ENCODE results near the gene UBIAD1.
"Not testable (repeated sequence)": the region's sequence is repeated elsewhere in the genome, so short reads cannot be mapped to it uniquely, and the experiment has no call there.

Gene UBIAD1

DNA sequence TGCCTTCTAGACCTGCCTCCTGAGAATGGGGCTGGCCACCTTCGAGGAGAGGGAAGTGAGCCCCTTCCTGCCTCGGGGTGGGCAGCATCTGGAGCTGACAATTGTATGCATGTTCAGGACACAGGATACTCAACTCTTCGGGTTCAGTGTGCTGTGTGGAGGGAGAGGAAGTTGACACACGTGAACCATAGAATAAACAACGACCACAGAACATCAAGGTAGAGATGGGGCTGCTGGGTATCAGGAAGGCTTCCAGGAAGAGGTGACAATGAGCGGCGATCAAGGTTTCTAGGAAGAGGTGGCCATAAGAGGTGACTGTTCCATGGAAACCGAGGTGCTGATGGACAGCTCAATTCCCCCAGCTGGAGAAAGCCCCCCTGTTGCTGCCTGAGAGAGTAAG is 22.0 kb downstream of the UBIAD1 start:
- no peak overlapping the region for H3K27ac ChIP-seq (ENCODE audit: low read length)
- H3K4me3 ChIP-seq (ENCODE audit: low read length): no peak overlapping the region
- DNase-seq (ENCODE audit: low read depth, low spot score): no peak
- no peaks in the 10 kb centered on the region for H3K27me3 ChIP-seq (ENCODE audit: control insufficient read depth, insufficient read depth, low read length)
- no peaks in the 10 kb centered on the region for H3K36me3 ChIP-seq (ENCODE audit: control insufficient read depth, insufficient read depth, low read length)
- no CpG with 5 or more reads among the region's 8 CpGs for WGBS (ENCODE audit: insufficient coverage, insufficient read length)
- H3K9me3 ChIP-seq (ENCODE audit: control insufficient read depth, insufficient read depth, low read length): no peaks in the 10 kb centered on the region
- peaks cover 4% of the 10 kb centered on the region for H3K4me1 ChIP-seq (ENCODE audit: control insufficient read depth, insufficient read depth, low read length)

DNA sequence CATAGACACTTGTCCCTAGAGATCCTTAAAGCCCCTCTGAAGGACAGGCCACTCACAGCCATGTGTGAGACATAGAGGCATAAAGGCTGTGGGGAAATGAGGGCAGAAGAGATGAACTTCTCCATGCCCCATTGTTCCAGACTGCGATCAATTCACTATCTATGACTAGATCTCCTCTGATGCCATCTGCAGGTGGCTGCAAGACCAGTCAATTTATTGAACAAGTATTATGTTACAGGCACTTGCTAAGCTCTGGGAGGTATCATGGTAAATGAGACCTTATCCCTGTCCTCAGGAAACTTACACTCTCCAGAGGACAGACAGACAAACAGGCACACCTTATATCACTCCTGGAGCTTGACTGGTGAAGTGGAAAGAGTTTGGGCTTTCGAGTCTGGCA is 22.9 kb downstream of the UBIAD1 start:
- Histone ChIP-seq H3K36me3 (ENCODE audit: control insufficient read depth, insufficient read depth, low read length) (no peaks in the 10 kb centered on the region), H3K27ac (ENCODE audit: low read length) (no peak overlapping the region), H3K9me3 (ENCODE audit: control insufficient read depth, insufficient read depth, low read length) (no peaks in the 10 kb centered on the region), H3K4me1 (ENCODE audit: control insufficient read depth, insufficient read depth, low read length) (peaks cover 4% of the 10 kb centered on the region), H3K27me3 (ENCODE audit: control insufficient read depth, insufficient read depth, low read length) (no peaks in the 10 kb centered on the region), H3K4me3 (ENCODE audit: low read length) (no peak overlapping the region)
- DNase-seq (ENCODE audit: low read depth, low spot score): no peak
- WGBS (ENCODE audit: insufficient coverage, insufficient read length): no CpG with 5 or more reads among the region's 2 CpGs

DNA sequence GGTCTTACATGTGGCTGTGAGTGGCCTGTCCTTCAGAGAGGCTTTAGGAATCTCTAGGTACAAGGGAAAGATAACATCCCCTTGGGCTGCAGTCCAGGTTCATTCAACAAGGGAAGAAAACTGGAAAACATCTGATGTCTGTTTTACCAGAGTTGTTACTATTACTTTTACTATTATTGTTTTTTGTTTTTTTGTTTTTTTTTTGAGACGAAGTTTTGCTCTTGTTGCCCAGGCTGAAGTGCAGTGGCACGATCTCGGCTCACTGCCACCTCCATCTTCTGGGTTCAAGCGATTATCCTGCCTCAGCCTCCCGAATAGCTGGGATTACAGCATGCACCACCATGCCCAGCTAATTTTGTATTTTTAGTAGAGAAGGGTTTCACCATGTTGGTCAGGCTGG is 24.8 kb downstream of the UBIAD1 start:
- H3K4me3 ChIP-seq (ENCODE audit: low read length): not testable (repeated sequence)

DNA sequence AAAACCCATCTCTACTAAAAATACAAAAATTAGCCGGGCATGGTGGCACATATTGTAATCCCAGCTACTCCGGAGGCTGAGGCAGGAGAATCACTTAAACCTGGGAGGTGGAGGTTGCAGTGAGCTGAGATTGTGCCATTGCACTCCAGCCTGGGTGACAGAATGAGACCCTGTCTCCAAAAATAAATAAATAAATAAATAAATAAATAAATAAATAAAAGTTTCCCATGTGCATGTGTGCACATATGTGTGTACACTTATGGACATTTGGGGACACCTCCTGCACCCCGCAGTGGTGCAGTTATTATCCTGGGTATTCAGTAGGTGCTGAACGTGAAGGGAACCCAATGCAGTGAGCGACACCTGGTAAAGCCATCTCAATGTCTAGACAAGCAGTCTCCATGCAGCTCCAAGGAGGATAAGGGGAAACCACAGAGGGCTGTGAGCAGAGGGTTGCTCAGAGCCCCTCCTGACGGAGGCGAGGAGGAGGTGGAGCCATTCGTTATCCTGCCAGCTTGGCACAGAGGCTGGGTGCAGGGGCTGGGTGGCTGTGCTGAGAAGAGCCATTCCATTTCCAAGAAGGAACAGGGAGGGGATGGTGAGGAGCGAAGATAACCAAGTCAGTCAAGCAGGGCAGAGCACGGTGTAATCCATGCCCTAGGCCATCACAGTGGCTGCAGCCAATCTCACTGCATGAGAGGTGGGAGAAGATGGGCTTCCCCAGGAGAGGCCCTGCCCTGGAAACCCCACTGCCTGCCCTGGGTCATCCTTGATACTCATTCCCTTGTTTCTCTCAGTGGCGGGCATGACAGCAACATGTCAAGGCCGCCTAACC is 25.6 kb downstream of the UBIAD1 start:
- no CpG with 5 or more reads among the region's 12 CpGs for WGBS (ENCODE audit: insufficient coverage, insufficient read length)
- Histone ChIP-seq H3K4me1 (ENCODE audit: control insufficient read depth, insufficient read depth, low read length) (peaks cover 4% of the 10 kb centered on the region), H3K9me3 (ENCODE audit: control insufficient read depth, insufficient read depth, low read length) (no peaks in the 10 kb centered on the region), H3K27ac (ENCODE audit: low read length) (no peak overlapping the region), H3K36me3 (ENCODE audit: control insufficient read depth, insufficient read depth, low read length) (no peaks in the 10 kb centered on the region), H3K4me3 (ENCODE audit: low read length) (no peak overlapping the region), H3K27me3 (ENCODE audit: control insufficient read depth, insufficient read depth, low read length) (no peaks in the 10 kb centered on the region)
- no peak for DNase-seq (ENCODE audit: low read depth, low spot score)

More for the DNA sequence above, 24.8 kb downstream of the UBIAD1 start:
- H3K9me3 ChIP-seq (ENCODE audit: control insufficient read depth, insufficient read depth, low read length); H3K36me3 ChIP-seq (ENCODE audit: control insufficient read depth, insufficient read depth, low read length); H3K4me1 ChIP-seq (ENCODE audit: control insufficient read depth, insufficient read depth, low read length); H3K27me3 ChIP-seq (ENCODE audit: control insufficient read depth, insufficient read depth, low read length); H3K27ac ChIP-seq (ENCODE audit: low read length); DNase-seq (ENCODE audit: low read depth, low spot score): not testable (repeated sequence)
- no CpG with 5 or more reads among the region's 5 CpGs for WGBS (ENCODE audit: insufficient coverage, insufficient read length)

DNA sequence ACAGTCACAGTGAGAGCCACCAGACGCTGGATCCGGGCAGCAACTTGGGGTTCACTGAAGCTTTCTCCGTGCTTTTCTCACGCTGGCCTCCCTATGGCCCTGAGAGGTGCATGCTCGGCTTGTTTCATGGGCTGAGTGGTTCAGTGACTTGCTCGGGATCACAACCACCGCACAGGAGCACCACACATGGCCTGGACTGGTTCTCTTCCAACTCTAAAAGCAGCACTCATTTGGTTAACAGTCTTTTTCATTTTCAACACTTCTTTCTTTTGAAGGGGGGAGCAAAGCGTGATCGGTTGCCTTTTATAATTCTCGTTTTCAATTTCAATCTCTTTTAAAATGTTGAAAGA is 26.2 kb downstream of the UBIAD1 start:
- Histone ChIP-seq H3K27me3 (ENCODE audit: control insufficient read depth, insufficient read depth, low read length) (no peaks in the 10 kb centered on the region), H3K9me3 (ENCODE audit: control insufficient read depth, insufficient read depth, low read length) (no peaks in the 10 kb centered on the region), H3K4me1 (ENCODE audit: control insufficient read depth, insufficient read depth, low read length) (peaks cover 4% of the 10 kb centered on the region), H3K4me3 (ENCODE audit: low read length) (no peak overlapping the region), H3K27ac (ENCODE audit: low read length) (no peak overlapping the region), H3K36me3 (ENCODE audit: control insufficient read depth, insufficient read depth, low read length) (no peaks in the 10 kb centered on the region)
- no peak for DNase-seq (ENCODE audit: low read depth, low spot score)
- WGBS (ENCODE audit: insufficient coverage, insufficient read length): no CpG with 5 or more reads among the region's 10 CpGs

DNA sequence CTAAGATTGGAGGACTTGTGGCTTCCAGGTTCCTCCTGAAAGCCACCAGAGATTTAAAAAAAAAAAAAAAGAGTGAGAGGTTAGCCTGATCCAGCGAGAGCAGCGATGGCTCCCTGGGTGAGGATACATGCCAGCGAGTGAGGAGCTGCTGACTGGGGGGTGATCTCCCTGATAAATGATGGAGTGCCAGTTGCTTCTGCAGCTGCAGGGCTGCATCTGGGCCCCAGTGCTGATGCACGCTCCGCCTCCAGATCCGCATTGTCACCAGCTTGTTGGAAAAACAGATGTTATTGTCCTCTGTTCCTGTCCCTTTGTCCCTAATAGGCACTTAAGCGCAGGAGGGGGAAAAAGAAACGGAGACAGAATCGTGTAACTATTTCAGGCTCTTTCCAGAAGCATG is 28.6 kb downstream of the UBIAD1 start:
- no peak overlapping the region for H3K4me3 ChIP-seq (ENCODE audit: low read length)
- H3K36me3 ChIP-seq (ENCODE audit: control insufficient read depth, insufficient read depth, low read length): no peaks in the 10 kb centered on the region
- no peaks in the 10 kb centered on the region for H3K27me3 ChIP-seq (ENCODE audit: control insufficient read depth, insufficient read depth, low read length)
- peaks cover 4% of the 10 kb centered on the region for H3K4me1 ChIP-seq (ENCODE audit: control insufficient read depth, insufficient read depth, low read length)
- no peak overlapping the region for H3K27ac ChIP-seq (ENCODE audit: low read length)
- H3K9me3 ChIP-seq (ENCODE audit: control insufficient read depth, insufficient read depth, low read length): no peaks in the 10 kb centered on the region
- no CpG with 5 or more reads among the region's 9 CpGs for WGBS (ENCODE audit: insufficient coverage, insufficient read length)
- DNase-seq (ENCODE audit: low read depth, low spot score): no peak

DNA sequence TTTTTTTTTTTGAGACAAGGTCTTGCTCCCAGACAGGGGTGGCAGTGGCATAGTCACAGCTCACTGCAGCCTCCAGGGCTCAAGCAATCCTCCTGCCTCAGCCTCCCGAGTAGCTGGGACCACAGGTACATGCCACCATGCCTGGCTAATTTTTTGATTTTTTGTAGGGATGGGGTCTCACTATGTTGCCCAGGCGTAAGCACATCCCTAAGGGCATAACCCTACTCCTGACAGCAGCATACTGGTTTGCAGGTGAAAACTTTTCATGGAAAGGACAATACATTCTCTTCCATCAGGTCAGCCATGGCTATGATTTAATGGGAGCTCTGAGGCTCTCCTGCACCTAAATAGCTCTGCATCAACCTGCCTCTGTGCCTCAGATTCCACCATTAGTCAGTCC is 29.4 kb downstream of the UBIAD1 start:
- peaks cover 4% of the 10 kb centered on the region for H3K4me1 ChIP-seq (ENCODE audit: control insufficient read depth, insufficient read depth, low read length)
- no peak for DNase-seq (ENCODE audit: low read depth, low spot score)
- H3K4me3 ChIP-seq (ENCODE audit: low read length): no peak overlapping the region
- H3K9me3 ChIP-seq (ENCODE audit: control insufficient read depth, insufficient read depth, low read length): no peaks in the 10 kb centered on the region
- WGBS (ENCODE audit: insufficient coverage, insufficient read length): no CpG with 5 or more reads among the region's 2 CpGs
- H3K27me3 ChIP-seq (ENCODE audit: control insufficient read depth, insufficient read depth, low read length): no peaks in the 10 kb centered on the region
- no peaks in the 10 kb centered on the region for H3K36me3 ChIP-seq (ENCODE audit: control insufficient read depth, insufficient read depth, low read length)
- no peak overlapping the region for H3K27ac ChIP-seq (ENCODE audit: low read length)

DNA sequence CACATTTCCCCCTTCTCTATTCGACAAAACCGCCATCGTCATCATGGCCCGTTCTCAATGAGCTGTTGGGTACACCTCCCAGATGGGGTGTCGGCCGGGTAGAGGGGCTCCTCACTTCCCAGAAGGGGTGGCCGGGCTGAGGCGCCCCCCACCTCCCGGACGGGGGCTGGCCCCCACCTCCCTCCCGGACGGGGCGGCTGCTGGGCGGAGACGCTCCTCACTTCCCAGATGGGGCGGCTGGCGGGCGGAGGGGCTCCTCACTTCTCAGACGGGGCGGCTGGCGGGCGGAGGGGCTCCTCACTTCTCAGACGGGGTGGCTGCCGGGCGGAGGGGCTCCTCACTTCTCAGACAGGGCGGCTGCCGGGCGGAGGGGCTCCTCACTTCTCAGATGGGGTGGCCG is 32.5 kb downstream of the UBIAD1 start:
- H3K27me3 ChIP-seq (ENCODE audit: control insufficient read depth, insufficient read depth, low read length); H3K4me1 ChIP-seq (ENCODE audit: control insufficient read depth, insufficient read depth, low read length); H3K27ac ChIP-seq (ENCODE audit: low read length); H3K4me3 ChIP-seq (ENCODE audit: low read length); H3K9me3 ChIP-seq (ENCODE audit: control insufficient read depth, insufficient read depth, low read length); DNase-seq (ENCODE audit: low read depth, low spot score); H3K36me3 ChIP-seq (ENCODE audit: control insufficient read depth, insufficient read depth, low read length): not testable (repeated sequence)
- no CpG with 5 or more reads among the region's 29 CpGs for WGBS (ENCODE audit: insufficient coverage, insufficient read length)

DNA sequence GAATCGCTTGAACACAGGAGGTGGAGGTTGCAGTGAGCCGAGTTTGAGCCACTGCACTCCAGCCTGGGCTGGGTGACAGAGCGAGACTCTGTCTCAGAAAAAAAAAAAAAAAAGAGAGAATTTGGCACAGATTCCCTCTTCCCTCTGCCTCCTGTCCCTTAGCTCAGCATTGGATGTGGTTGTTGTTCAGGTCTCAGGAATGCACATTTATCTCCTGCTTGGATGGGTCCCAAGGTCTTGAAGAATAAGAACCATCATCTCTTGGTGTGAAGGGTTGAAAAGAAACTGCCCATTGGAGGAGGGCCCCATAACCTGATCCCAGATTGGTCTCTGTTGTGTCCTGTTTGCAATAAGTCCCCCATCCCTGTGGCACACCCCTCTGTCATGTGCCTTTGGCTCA is 34.9 kb downstream of the UBIAD1 start:
- no peak overlapping the region for H3K27ac ChIP-seq (ENCODE audit: low read length)
- no peaks in the 10 kb centered on the region for H3K9me3 ChIP-seq (ENCODE audit: control insufficient read depth, insufficient read depth, low read length)
- DNase-seq (ENCODE audit: low read depth, low spot score): no peak
- H3K4me1 ChIP-seq (ENCODE audit: control insufficient read depth, insufficient read depth, low read length): peaks cover 3% of the 10 kb centered on the region; the same call in 1 of the 2 replicates
- no CpG with 5 or more reads among the region's 3 CpGs for WGBS (ENCODE audit: insufficient coverage, insufficient read length)
- H3K4me3 ChIP-seq (ENCODE audit: low read length): no peak overlapping the region
- H3K36me3 ChIP-seq (ENCODE audit: control insufficient read depth, insufficient read depth, low read length): no peaks in the 10 kb centered on the region
- no peaks in the 10 kb centered on the region for H3K27me3 ChIP-seq (ENCODE audit: control insufficient read depth, insufficient read depth, low read length)

DNA sequence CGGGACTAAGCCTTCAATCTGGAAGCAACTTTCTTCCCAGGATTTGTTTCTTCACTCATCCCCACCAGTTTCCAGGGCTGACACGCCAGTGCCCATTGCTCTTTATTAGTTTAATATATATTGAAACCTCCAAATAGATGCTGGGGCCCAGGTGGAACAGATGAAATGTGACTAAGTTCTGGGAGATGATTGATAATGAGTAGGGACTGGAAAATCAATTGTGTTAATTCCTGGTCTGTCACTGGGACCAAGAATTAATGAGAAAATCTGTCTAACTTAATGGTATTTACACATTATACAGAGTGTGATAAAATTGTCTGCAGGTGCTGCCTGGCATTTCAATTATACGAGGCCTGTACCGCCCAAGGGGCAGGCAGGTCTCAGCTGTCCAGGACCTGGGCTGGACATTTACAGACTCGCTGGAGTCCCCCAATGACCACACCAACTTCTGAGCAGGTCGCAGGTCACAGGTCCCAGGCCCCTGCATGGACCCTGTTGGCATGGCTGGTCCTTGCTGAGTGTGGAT is 35.8 kb downstream of the UBIAD1 start:
- Histone ChIP-seq H3K27ac (ENCODE audit: low read length) (no peak overlapping the region), H3K4me1 (ENCODE audit: control insufficient read depth, insufficient read depth, low read length) (peaks cover 3% of the 10 kb centered on the region; the same call in 1 of the 2 replicates), H3K9me3 (ENCODE audit: control insufficient read depth, insufficient read depth, low read length) (no peaks in the 10 kb centered on the region), H3K36me3 (ENCODE audit: control insufficient read depth, insufficient read depth, low read length) (no peaks in the 10 kb centered on the region), H3K4me3 (ENCODE audit: low read length) (no peak overlapping the region), H3K27me3 (ENCODE audit: control insufficient read depth, insufficient read depth, low read length) (no peaks in the 10 kb centered on the region)
- no peak for DNase-seq (ENCODE audit: low read depth, low spot score)
- WGBS (ENCODE audit: insufficient coverage, insufficient read length): no CpG with 5 or more reads among the region's 6 CpGs

DNA sequence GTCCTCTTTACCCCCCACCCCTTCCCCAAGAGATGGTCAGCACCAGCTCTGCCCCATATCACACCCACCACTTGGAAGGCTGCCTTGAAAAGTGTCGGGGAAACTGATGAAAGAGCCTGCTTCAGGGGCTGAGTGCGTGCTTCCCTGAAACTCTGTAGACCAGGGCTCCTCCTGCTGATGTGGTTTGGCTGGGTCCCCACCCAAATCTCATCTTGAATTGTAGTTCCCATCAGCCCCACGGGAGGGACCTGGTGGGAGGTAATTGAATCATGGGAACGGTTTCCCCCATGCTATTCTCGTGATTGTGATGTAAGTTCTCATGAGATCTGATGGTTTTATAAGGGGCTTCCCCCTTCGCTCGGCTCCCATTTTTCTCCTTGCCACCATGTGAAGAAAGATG is 36.4 kb downstream of the UBIAD1 start:
- H3K27me3 ChIP-seq (ENCODE audit: control insufficient read depth, insufficient read depth, low read length): no peaks in the 10 kb centered on the region
- no CpG with 5 or more reads among the region's 7 CpGs for WGBS (ENCODE audit: insufficient coverage, insufficient read length)
- no peak overlapping the region for H3K27ac ChIP-seq (ENCODE audit: low read length)
- H3K4me3 ChIP-seq (ENCODE audit: low read length): no peak overlapping the region
- no peaks in the 10 kb centered on the region for H3K9me3 ChIP-seq (ENCODE audit: control insufficient read depth, insufficient read depth, low read length)
- H3K36me3 ChIP-seq (ENCODE audit: control insufficient read depth, insufficient read depth, low read length): no peaks in the 10 kb centered on the region
- peaks cover 3% of the 10 kb centered on the region; the same call in 1 of the 2 replicates for H3K4me1 ChIP-seq (ENCODE audit: control insufficient read depth, insufficient read depth, low read length)
- no peak for DNase-seq (ENCODE audit: low read depth, low spot score)

Data from iPS DF 6.9 (cell line).